Sciatic nerve (tissue), 2 donors: ENCODE measurements around the gene ETV5. TPM values are rescaled to one million over a fixed set of nuclear protein-coding genes. Genes with fewer than 3 reads are reported as not detected.

Source experiments
- ATAC-seq: fragments of 200-7000 bp; cut with Tn5 transposase; one replicate; pipeline ENCODE4 v1.9.1; 2020; ENCODE audit warnings: mild to moderate bottlenecking, moderate library complexity
- DNase-seq: peaks from one replicate; pipeline ENCODE4 v3.0.0-alpha.2; 2020; ENCODE audit warnings: low spot score
- intact Hi-C: fragments of 100-400 bp; cut with DNase I; formaldehyde crosslinking; loops from one replicate; pipeline ENCODE4 v1.14.2; 2022
- total RNA-seq: library from RNA; stranded (reverse); fragmentation: NEBNext Ultra II Directional; extraction: Animal tissue kit (Norgen Biotek cat#: 25700); gene quantifications from one replicate; pipeline ENCODE4 v1.2.1, GENCODE V29; 2021
- donor health status: DM: no; HTN: no; CAD: no.
- donor health status: DM: no; HTN: no; CAD: no.

Gene ETV5
- total RNA-seq, 1 donor from 2014 or later: 56.3 TPM

DNA sequence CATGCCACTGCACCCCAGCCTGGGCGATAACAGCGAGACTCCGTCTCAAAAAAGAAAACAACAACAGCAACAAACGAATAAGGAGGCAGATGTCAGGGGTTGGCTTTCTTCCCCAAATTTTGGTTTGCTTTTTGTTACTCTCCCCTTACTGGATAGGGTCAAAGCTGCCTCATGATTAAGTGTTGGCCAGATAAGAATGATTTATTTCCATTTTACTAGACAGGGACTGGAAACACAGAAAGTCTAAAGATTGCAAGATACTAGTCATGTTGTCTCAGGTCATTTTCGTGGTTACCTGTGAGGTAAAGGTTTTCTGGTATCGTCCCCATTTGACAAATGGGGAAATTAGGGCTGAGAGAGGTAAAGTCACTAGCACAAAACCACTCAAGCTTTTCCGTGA is 18.6 kb upstream of the ETV5 start:
- intact Hi-C loops: no loop called here
- DNase-seq (no peak), ATAC-seq (no peak)

DNA sequence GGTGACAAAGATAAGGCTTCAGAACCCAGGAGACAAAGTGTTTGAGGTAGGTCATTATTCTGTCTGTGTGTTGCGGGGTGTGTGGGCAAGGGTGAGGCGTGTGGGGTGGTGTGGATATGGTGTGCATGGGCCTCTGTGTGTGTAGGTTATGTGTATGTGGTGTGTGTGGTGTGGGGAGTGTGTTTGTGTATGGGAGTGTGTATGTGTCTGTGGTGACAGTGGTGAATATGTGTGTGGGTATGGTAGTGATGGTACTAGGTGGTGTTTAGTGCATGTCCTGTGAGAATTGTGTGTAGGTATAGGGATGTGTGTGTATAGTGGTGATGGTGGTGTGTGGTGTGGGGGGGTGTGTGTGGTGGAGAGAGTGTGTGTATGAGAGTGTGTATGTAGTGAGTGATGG is 16.2 kb upstream of the ETV5 start:
- DNase-seq (no peak), ATAC-seq (no peak)
- intact Hi-C loops: no loop called here

DNA sequence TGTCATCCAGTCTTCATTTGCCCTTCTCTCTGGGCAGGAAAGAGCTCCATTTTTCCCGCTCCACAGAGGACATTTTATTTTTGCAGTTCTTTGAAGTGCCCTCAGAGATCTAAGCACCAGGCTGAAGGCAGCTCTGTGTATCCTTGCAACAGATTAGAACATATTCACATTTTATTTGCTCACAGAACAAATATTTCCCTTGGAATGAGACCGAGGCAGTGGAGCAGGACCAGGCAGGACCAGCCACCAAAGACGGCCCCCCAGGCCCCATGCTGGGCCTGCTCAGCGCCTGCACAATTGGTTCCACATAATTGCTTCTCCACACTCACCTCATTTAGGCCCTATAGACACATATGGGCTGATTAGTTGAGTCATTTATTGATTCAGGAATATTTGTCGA is 15.7 kb upstream of the ETV5 start:
- intact Hi-C loops: no loop called here
- DNase-seq (no peak), ATAC-seq (no peak)

GRCh38 chr3:186123012-186123411 is 14.1 kb upstream of the ETV5 start:
- intact Hi-C loops: no loop called here
- DNase-seq (no peak), ATAC-seq (no peak)

DNA sequence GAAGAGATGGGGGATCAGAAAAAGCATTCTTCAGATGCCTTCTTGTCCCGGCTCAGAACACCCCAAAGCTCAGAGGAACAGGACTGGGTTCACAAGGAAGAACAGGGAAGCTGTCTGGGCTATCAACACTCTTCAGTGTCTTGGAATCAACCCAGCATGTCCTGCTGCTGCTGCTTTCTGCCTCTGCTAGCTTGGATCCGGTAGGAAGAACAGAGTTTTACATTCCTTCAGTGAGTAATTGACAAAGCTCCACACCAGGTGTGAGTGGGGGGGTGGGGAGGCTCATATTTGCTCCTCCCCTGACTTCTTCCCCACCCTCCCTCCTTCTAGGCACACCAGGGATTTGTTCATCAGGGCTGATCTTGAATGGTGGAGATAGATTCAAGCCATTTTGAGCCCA is 13.1 kb upstream of the ETV5 start:
- ATAC-seq (peak; percentile 14), DNase-seq (no peak)
- intact Hi-C loops: no loop called here

- DNase-seq (no peak), ATAC-seq (no peak)
- intact Hi-C loops: no loop called here
Measured at GRCh38 chr3:186121278-186121677, 12.4 kb upstream of the ETV5 start.

GRCh38 chr3:186119499-186119898 is 10.6 kb upstream of the ETV5 start:
- ATAC-seq: no peak
- intact Hi-C loops: no loop called here
- DNase-seq: no peak

DNA sequence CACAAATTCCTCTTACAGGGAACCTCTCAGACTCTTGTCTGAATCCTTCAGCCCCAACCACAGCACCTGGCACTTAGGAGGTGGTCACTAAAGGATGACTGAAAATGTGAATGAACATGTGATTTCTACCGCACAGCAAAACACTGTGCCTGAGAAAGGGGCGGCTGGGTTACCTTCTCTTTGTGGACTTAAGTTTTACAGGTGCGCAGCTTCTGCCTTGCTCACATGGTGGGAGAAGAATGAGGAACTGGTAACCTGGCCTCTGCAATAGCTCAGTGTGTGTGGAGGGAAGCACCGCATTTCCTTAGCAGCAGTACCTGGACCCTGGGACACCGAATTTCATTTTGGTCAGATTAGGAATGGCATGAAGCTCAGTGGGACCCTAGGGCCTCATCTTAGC is 9.8 kb upstream of the ETV5 start:
- DNase-seq (no peak), ATAC-seq (no peak)
- intact Hi-C loops: no loop called here

DNA sequence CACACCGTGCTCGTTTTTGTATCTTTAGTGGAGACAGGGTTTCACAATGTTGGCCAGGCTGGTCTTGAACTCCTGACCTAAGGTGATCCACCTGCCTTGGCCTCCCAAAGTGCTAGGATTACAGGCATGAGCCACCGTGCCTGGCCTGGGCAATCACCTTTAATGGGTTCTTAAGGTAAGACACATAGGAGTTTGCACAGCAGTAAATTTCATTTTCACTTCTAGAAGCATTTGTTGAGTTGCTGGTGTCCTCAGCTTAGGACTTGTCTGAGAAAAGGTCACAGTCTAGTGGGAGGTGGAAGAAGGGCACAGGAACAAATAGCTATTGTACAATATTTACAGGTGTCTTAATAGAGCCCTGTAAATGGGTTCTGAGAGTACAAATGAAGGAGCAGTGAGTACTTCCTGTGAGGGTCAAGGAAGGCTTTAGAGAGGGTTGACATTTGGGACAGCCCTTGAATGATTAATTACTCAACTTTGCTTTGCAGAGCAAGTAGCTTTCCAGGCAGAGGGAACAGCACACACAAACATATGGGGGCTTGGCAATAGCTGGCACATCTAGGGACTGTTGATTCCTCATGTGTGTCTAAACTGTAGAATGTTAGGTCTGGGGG is 8.7 kb upstream of the ETV5 start:
- no peak for ATAC-seq
- intact Hi-C loops: no loop called here
- no peak for DNase-seq

DNA sequence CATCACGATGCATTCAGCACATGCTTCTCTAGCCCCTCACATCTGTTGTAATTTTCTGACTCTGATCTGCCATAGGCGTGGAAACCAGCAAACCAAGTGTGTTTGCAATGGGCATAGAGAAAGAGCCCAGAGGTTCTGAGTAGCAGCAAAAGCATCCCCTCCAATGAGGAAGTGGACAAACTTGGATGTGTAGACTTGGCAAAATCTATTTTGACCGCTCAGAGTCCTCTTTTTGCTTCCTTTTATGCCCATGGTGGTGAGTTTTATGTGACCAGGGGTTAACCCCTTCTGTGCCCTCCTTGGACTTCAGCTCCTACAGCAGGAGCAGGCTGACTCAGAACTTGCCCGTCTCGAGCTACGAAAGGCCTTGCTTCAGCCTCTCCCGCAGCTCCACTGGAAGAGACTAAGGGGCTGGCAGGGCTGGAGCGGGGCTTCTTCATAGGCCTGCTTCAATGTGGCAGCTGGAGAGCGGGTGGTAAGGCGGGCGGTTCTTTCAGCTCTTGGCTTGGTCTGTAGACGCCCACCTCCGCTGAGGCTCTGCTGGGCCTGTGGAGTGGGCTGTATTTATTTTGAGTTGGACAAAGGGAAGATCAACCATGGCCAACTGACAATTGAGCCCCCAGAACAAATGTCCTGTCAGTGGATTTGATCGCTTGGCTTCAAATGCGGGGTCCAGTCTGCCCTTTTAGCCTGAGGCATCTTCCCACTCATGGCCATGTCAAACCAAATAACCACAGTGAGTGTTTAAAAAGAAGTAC is 6.5 kb upstream of the ETV5 start:
- intact Hi-C loops: no loop called here
- DNase-seq: no peak
- peak; percentile 23 for ATAC-seq

GRCh38 chr3:186110975-186111974 is 2.4 kb upstream of the ETV5 start:
- intact Hi-C loops: no loop called here
- ATAC-seq (no peak), DNase-seq (no peak)

DNA sequence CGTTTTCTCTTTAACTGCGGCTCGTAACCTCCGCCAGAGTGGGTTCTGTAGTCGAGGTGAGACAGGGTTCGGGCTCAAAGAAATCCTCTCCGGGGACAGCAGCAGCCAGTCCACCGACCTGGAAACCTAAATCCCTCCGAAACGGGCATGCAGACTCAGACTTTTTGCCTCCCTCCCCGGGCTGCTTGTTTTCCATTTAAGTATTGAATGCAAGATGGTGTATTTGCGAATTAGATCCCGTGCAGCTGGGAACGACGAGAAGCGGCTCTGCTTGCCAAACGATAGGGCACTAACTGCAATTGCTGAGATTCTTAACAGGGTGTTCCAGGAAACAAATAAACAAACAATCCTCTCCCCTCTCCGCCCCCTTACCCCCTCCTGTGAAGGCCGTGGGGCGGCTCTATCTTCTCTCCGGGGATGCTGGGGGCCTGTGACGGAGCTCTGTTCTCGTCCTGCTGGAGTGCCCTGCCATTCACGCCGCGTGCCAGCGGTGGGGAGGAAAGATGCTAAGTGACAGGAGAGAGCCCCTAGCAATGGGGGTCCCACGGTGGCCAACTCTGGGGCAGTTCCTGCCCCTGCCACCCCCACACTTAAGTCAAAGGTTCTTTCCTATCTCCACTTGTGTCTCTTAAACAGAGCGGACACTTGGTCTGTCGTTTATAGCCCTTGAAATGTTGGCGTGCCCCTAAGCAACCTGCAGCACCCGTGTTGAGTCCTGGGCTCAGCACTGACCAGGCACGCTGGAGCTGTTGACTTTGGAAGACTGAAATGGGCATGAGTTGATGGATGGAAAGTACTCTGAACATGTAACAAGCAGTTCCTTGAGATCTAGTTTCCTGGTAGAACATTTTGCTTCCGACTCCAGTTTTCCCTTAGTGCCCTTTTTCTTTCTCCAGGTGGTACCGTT is 1.3 kb upstream of the ETV5 start:
- ATAC-seq (peak; percentile 7), DNase-seq (no peak)
- intact Hi-C loops: no loop called here

DNA sequence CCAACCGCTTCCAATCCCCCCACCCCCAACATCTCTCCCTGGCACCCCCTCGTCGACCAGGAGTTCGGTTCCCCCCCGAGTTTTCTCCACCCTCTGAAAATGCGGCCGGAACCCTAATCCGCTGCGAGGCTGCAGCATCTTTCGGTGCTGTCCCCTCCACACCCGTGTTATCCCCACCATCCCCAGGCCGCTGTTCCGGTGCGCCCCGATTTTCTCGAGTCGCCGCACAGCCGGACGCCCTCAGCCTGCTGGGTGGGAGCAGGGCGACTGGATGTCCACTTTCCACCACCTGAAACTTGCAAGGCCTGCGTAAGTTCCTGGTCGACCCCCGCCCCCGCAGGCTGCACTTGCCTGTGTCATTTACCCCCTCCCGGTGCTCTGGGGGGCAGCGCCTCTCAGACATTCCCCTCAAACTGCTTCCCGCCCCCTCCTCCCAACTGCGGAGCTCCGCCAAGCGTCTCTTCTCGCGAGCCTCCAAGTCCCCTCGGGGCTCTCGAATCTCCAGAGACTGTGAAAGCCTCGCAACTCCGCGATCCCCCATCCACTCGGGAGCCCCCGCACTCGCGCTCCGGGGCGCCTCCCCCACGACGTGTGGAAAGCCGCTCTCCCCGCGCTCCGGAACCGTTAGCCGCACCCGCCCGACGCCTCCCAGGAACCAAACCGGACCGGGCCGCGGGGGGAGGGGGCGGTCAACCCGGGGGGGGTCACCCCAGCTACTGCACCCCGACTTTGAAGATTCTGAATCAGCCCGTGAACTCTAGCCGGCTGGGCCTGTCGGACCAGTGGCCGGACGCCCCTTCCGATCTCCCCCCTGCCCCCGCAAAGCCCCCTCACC is 566 bp downstream of the ETV5 start:
- peak; percentile 77 for DNase-seq
- intact Hi-C loops: no loop called here
- ATAC-seq: no peak

DNA sequence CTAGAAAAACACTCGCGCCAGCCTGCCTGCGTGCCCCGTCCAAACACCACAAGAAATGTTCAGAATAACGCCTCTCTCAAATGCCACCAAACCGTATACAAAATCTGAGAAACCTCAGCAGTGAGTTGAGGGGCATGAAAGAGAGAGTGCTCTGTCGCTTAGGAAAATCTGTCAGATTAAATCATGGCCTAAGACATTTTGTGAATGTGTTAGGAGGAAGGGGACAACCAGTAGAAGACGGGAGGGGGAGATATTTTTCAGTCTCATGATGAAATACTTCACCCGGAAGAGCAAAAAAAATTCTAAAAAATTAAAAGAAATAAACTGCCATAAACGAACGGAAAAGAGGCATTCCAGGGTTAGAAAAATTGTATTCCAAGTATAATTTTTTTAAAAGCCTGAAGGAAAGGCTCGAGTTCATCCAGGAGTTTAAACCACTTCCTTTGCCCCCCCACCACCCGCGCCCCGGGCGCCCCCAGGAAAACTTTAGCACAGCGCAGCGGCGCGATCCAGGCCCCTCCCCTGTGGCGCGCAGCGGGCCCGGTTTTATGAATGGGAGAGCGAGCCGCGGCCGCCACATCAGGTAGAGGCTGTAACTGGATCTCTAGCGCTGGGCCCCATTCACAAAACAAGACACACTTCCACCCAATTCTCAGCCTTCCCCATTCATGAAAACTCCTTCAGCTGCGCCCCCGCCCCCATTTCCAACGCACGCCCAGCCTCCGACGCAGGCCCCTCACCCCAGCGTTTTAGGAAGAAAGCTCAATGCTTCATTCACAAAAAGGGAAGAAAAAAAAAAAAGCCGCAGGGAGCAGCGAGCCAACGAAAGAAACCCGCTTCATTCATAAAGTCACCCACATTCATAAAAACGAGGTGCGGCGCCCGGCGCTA is 1.4 kb downstream of the ETV5 start:
- peak; percentile 83 for DNase-seq
- peak; percentile 44 for ATAC-seq
- intact Hi-C loops: no loop called here

DNA sequence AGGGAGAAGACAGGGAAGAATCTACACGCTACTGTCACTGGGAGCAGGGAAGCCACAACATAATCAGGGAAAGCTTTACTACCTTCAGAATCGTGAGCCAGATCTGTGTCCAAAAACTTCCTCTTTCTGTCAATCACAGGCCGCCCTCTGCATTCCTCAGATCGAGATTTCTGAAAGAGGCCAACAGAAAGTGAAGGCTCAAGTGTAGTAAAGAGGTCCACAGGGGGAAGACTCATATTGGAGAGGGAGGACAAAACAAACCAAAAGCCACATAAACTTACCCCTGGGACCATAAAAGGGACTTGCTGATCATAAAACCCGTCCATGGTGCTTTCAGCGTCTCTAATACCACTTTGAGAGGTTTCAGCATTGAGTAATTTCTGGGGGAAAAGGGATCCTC is 3.3 kb downstream of the ETV5 start:
- DNase-seq (no peak), ATAC-seq (no peak)
- intact Hi-C loops: no loop called here

DNA sequence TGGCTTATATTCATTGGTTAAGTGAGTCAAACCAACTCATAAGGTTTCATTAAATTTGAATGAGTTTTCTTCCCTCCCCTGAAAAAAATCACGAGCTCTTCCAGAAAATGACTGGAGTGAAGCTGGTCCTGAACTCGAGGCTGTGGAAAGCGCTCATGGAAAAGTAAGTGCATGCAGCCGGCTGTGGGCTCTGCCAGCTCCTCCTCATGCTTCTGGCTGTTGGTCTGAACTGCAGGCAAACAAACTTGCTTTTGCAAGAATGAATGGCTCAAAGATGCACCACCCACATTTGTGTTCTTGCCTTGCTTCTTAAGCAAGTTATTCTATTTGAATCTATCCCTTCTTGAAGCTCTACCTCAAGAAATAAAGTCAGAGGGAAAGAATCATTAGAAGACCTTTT is 6.2 kb downstream of the ETV5 start:
- DNase-seq (no peak), ATAC-seq (no peak)
- intact Hi-C loops: loop anchor here (5.0 kb wide), 1 partner anchor 455 kb away; no protein-coding TSS in a partner anchor

- ATAC-seq (no peak), DNase-seq (no peak)
- intact Hi-C loops: loop anchor here (5.0 kb wide), 1 partner anchor 457 kb away; no protein-coding TSS in a partner anchor
Measured at GRCh38 chr3:186100398-186100797, 8.5 kb downstream of the ETV5 start.
